ENCODE measurements around the gene HOXB9. TPM values are rescaled to one million over a fixed set of nuclear protein-coding genes. Genes with fewer than 3 reads are reported as not detected.

The HOXB9 gene
- total and polyA plus RNA-seq, 2 experiments from 2014 or later = not detected

DNA sequence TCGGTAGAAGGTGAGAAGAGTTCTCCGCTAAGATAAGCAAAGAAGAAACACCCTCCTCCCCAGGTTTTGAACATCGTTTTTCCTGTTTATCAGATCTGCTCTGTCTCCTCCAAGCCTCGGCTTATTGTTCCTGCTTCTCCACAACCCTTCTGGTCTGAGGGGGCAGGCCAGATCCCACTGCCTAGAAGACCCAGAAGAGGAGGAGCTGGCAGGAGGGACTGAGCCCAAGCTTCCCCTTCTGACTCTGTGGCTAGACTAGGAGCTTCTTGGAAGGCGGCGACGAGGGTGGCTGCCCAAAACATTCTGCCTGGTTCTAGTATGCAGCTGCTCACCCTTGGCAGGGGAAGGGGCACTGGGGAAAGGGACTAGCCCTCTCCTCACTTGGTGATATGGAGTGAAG is 27.4 kb downstream of the HOXB9 start:
- H3K4me1 Mint-ChIP-seq = peaks cover 31% of the 10 kb centered on the region
- H4K20me1 ChIP-seq (replicated peaks; ENCODE audit: insufficient read depth) = peaks cover 63% of the 10 kb centered on the region
- H3K4me3 ChIP-seq = no peak overlapping the region
- H3F3A ChIP-seq (replicated peaks; ENCODE audit: low read depth) = peaks cover 63% of the 10 kb centered on the region
- no peak overlapping the region for H3K27ac Mint-ChIP-seq
- no peaks in the 10 kb centered on the region for H3K36me3 ChIP-seq (ENCODE audit: insufficient read depth)
- no peak overlapping the region for H2AFZ ChIP-seq
- H3K27me3 Mint-ChIP-seq (ENCODE audit: insufficient read depth, low read depth, poor library complexity) = peaks cover 100% of the 10 kb centered on the region
- H3K27ac ChIP-seq (ENCODE audit: low read depth) = no peak overlapping the region
- peaks cover 4% of the 10 kb centered on the region; the same call in 1 of the 3 replicates for H3K9me3 Mint-ChIP-seq
- no peaks in the 10 kb centered on the region for H3K9me2 ChIP-seq (ENCODE audit: insufficient read depth)
- peaks cover 49% of the 10 kb centered on the region for H3K4me1 ChIP-seq (ENCODE audit: insufficient read depth)
- H3K27me3 ChIP-seq (ENCODE audit: insufficient read depth) = peaks cover 100% of the 10 kb centered on the region
- peaks cover 3% of the 10 kb centered on the region; the same call in 1 of the 3 replicates for H3K36me3 Mint-ChIP-seq (ENCODE audit: low read depth)
- no peak for DNase-seq (ENCODE audit: low spot score)
- H3K4me2 ChIP-seq = no peak overlapping the region
- H3K4me3 Mint-ChIP-seq = no peak overlapping the region
- TF ChIP-seq STAT1 (IDR thresholded peaks at IDR 0.05; ENCODE audit: unreplicated experiment) (no peak), EZH2phosphoT487 (IDR thresholded peaks at IDR 0.05; ENCODE audit: unreplicated experiment) (no peak), EZH2 (IDR thresholded peaks at IDR 0.05; ENCODE audit: low read depth, unreplicated experiment) (peak; percentile 62)
- no peak for ATAC-seq
- no peaks in the 10 kb centered on the region for H3K79me2 ChIP-seq (replicated peaks; ENCODE audit: insufficient read depth)

DNA sequence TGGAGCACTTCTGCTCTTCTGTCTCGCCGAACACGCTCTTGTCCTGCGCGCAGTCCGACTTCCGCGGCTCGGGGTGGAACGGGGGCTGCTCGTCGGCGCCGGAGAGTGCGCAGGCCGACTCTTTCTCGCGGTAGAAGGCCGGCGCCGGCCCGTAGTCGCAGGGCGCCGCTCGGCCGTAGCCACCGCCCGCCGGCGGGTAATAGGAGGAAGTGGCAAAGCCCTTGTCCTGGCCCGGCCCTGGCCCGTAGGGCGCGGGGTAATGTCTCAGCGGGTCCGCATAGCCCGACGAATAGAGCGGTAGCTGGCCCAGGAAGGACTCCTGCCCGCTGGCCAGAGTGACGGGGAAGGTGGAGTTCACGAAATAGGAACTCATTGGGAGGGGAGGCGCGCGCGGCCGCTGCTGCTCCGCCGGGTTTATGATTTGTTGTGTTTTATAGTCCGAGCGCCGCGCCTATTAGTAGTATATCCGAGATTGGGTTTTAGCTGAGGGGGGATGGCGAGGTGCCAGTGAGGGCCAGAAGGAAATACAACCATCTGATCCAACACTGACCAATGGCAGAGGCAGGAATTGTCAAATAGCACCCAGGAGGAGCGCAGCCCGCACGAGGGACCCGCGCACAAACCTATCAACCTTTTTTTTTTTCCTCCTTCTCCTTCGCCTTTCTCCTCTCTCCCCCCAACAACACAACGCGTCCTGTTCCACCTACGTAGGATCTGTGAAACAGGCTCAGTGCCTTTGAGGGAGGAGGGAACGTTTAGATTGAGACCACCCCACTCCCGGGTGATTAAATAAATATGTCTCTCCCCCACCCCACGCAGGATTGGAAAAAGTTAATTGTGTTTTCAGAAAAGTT is 28.2 kb downstream of the HOXB9 start:
- Mint-ChIP-seq H3K4me1 (peaks cover 35% of the 10 kb centered on the region), H3K36me3 (ENCODE audit: low read depth) (peaks cover 3% of the 10 kb centered on the region; the same call in 1 of the 3 replicates), H3K4me3 (peak overlapping the region; percentile 42; the same call in 2 of the 3 replicates), H3K27me3 (ENCODE audit: insufficient read depth, low read depth, poor library complexity) (peaks cover 100% of the 10 kb centered on the region), H3K9me3 (no peaks in the 10 kb centered on the region; the same call in 2 of the 3 replicates), H3K27ac (no peak overlapping the region)
- peaks cover 61% of the 10 kb centered on the region for H3F3A ChIP-seq (replicated peaks; ENCODE audit: low read depth)
- H3K9me2 ChIP-seq (ENCODE audit: insufficient read depth) = no peaks in the 10 kb centered on the region
- H3K4me2 ChIP-seq = peak overlapping the region; percentile 60
- DNase-seq (ENCODE audit: low spot score) = peak; percentile 65
- H3K4me1 ChIP-seq (ENCODE audit: insufficient read depth) = peaks cover 51% of the 10 kb centered on the region
- no peak overlapping the region for H3K27ac ChIP-seq (ENCODE audit: low read depth)
- TF ChIP-seq EZH2phosphoT487 (IDR thresholded peaks at IDR 0.05; ENCODE audit: unreplicated experiment) = peak; percentile 73
- no peak for TF ChIP-seq STAT1 (IDR thresholded peaks at IDR 0.05; ENCODE audit: unreplicated experiment)
- TF ChIP-seq NANOG (IDR thresholded peaks at IDR 0.05; ENCODE audit: borderline replicate concordance) = no peak
- TF ChIP-seq, protein P1, sequence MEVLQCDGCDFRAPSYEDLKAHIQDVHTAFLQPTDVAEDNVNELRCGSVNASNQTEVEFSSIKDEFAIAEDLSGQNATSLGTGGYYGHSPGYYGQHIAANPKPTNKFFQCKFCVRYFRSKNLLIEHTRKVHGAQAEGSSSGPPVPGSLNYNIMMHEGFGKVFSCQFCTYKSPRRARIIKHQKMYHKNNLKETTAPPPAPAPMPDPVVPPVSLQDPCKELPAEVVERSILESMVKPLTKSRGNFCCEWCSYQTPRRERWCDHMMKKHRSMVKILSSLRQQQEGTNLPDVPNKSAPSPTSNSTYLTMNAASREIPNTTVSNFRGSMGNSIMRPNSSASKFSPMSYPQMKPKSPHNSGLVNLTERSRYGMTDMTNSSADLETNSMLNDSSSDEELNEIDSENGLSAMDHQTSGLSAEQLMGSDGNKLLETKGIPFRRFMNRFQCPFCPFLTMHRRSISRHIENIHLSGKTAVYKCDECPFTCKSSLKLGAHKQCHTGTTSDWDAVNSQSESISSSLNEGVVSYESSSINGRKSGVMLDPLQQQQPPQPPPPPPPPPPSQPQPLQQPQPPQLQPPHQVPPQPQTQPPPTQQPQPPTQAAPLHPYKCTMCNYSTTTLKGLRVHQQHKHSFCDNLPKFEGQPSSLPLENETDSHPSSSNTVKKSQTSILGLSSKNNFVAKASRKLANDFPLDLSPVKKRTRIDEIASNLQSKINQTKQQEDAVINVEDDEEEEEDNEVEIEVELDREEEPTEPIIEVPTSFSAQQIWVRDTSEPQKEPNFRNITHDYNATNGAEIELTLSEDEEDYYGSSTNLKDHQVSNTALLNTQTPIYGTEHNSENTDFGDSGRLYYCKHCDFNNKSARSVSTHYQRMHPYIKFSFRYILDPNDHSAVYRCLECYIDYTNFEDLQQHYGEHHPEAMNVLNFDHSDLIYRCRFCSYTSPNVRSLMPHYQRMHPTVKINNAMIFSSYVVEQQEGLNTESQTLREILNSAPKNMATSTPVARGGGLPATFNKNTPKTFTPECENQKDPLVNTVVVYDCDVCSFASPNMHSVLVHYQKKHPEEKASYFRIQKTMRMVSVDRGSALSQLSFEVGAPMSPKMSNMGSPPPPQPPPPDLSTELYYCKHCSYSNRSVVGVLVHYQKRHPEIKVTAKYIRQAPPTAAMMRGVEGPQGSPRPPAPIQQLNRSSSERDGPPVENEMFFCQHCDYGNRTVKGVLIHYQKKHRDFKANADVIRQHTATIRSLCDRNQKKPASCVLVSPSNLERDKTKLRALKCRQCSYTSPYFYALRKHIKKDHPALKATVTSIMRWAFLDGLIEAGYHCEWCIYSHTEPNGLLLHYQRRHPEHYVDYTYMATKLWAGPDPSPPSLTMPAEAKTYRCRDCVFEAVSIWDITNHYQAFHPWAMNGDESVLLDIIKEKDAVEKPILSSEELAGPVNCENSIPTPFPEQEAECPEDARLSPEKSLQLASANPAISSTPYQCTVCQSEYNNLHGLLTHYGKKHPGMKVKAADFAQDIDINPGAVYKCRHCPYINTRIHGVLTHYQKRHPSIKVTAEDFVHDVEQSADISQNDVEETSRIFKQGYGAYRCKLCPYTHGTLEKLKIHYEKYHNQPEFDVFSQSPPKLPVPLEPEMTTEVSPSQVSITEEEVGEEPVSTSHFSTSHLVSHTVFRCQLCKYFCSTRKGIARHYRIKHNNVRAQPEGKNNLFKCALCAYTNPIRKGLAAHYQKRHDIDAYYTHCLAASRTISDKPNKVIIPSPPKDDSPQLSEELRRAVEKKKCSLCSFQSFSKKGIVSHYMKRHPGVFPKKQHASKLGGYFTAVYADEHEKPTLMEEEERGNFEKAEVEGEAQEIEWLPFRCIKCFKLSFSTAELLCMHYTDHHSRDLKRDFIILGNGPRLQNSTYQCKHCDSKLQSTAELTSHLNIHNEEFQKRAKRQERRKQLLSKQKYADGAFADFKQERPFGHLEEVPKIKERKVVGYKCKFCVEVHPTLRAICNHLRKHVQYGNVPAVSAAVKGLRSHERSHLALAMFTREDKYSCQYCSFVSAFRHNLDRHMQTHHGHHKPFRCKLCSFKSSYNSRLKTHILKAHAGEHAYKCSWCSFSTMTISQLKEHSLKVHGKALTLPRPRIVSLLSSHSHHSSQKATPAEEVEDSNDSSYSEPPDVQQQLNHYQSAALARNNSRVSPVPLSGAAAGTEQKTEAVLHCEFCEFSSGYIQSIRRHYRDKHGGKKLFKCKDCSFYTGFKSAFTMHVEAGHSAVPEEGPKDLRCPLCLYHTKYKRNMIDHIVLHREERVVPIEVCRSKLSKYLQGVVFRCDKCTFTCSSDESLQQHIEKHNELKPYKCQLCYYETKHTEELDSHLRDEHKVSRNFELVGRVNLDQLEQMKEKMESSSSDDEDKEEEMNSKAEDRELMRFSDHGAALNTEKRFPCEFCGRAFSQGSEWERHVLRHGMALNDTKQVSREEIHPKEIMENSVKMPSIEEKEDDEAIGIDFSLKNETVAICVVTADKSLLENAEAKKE (CRISPR knock-in tag; IDR thresholded peaks at IDR 0.05) = no peak
- peak; percentile 98 for TF ChIP-seq EZH2 (IDR thresholded peaks at IDR 0.05; ENCODE audit: low read depth, unreplicated experiment)
- H4K20me1 ChIP-seq (replicated peaks; ENCODE audit: insufficient read depth) = peaks cover 56% of the 10 kb centered on the region
- peaks cover 100% of the 10 kb centered on the region for H3K27me3 ChIP-seq (ENCODE audit: insufficient read depth)
- no peaks in the 10 kb centered on the region for H3K79me2 ChIP-seq (replicated peaks; ENCODE audit: insufficient read depth)
- peak overlapping the region; percentile 38 for H3K4me3 ChIP-seq
- no peak overlapping the region for H2AFZ ChIP-seq
- no peaks in the 10 kb centered on the region for H3K36me3 ChIP-seq (ENCODE audit: insufficient read depth)
- ATAC-seq = peak; percentile 7
